ENCODE measurements around the gene XG.

Gene XG

DNA sequence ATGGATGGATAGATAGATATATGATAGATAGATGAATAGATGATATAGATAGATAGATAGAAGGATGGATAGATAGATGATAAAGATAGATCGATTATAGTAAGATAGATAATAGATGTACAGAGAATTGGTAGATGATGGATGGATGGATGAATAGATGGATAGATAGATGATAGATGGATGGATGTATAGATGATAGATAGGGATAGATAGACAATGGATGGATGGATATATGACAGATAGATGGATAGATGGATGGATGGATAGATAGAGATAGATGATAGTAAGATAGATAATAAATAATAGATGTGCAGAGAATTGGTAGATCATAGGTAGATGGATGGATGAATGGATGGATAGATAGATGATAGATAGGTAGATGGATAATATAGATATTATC, 89.1 kb downstream of the XG start:
- TF ChIP-seq, protein P1, sequence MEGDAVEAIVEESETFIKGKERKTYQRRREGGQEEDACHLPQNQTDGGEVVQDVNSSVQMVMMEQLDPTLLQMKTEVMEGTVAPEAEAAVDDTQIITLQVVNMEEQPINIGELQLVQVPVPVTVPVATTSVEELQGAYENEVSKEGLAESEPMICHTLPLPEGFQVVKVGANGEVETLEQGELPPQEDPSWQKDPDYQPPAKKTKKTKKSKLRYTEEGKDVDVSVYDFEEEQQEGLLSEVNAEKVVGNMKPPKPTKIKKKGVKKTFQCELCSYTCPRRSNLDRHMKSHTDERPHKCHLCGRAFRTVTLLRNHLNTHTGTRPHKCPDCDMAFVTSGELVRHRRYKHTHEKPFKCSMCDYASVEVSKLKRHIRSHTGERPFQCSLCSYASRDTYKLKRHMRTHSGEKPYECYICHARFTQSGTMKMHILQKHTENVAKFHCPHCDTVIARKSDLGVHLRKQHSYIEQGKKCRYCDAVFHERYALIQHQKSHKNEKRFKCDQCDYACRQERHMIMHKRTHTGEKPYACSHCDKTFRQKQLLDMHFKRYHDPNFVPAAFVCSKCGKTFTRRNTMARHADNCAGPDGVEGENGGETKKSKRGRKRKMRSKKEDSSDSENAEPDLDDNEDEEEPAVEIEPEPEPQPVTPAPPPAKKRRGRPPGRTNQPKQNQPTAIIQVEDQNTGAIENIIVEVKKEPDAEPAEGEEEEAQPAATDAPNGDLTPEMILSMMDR (IDR thresholded peaks at IDR 0.05; ENCODE audit: low read depth, low read length, poor library complexity, severe bottlenecking), result no peak
- no peak for TF ChIP-seq EZH2phosphoT487 (IDR thresholded peaks at IDR 0.05; ENCODE audit: borderline replicate concordance, low read length)
- H3K27ac ChIP-seq (ENCODE audit: low read depth, low read length), result no peak overlapping the region

DNA sequence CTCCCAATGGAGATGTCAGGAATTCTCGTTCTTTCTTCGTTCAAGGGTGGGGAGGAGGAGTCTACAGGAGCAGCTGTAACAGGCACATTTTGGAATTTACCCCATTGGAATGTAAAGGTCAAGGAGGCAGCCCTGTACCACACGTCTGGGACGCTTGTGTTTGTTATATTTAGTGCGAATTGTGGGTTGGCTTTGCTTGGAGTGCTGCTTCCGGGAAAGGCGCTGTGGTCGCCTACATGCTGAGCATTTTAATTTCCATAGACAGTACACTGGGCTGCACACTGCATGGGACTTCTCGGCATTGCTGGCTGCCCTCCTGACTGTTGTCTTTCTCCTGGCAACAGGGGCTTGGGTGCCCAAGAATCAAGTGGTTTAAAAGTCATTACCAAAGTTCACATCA, 89.7 kb downstream of the XG start:
- no peaks in the 10 kb centered on the region for H3F3A ChIP-seq (ENCODE audit: control insufficient read depth, insufficient read depth)
- H3K9me2 ChIP-seq (replicated peaks; ENCODE audit: control insufficient read depth, low read length), result no peaks in the 10 kb centered on the region
- no peak overlapping the region for H3K4me3 ChIP-seq (ENCODE audit: low read length)
- H4K20me1 ChIP-seq (ENCODE audit: control insufficient read depth, insufficient read depth, low read depth, low read length), result no peaks in the 10 kb centered on the region
- no peak overlapping the region for H3K4me2 ChIP-seq (ENCODE audit: low read length)
- no peak for TF ChIP-seq EZH2phosphoT487 (IDR thresholded peaks at IDR 0.05; ENCODE audit: borderline replicate concordance, low read length)
- TF ChIP-seq, protein P1 (IDR thresholded peaks at IDR 0.05; ENCODE audit: low read depth, low read length, poor library complexity, severe bottlenecking), result no peak
- H3K36me3 ChIP-seq (ENCODE audit: control insufficient read depth, low read length), result no peaks in the 10 kb centered on the region
- no peaks in the 10 kb centered on the region for H3K4me1 ChIP-seq (ENCODE audit: control insufficient read depth, low read length)
- H3K79me2 ChIP-seq (ENCODE audit: control insufficient read depth, low read length), result no peaks in the 10 kb centered on the region
- H3K9me3 ChIP-seq (ENCODE audit: control insufficient read depth, insufficient read depth, low read length), result no peaks in the 10 kb centered on the region
- H3K27ac ChIP-seq (ENCODE audit: low read depth, low read length), result no peak overlapping the region
- H3K27me3 ChIP-seq (ENCODE audit: control insufficient read depth, low read length), result no peaks in the 10 kb centered on the region

More for the DNA sequence above, 89.1 kb downstream of the XG start:
- Histone ChIP-seq H3K4me2 (ENCODE audit: low read length) (no peak overlapping the region), H3K4me1 (ENCODE audit: control insufficient read depth, low read length) (no peaks in the 10 kb centered on the region), H3K9me2 (replicated peaks; ENCODE audit: control insufficient read depth, low read length) (no peaks in the 10 kb centered on the region), H3K9me3 (ENCODE audit: control insufficient read depth, insufficient read depth, low read length) (no peaks in the 10 kb centered on the region), H3K36me3 (ENCODE audit: control insufficient read depth, low read length) (no peaks in the 10 kb centered on the region), H3K27me3 (ENCODE audit: control insufficient read depth, low read length) (no peaks in the 10 kb centered on the region), H3K4me3 (ENCODE audit: low read length) (no peak overlapping the region), H4K20me1 (ENCODE audit: control insufficient read depth, insufficient read depth, low read depth, low read length) (no peaks in the 10 kb centered on the region), H3K79me2 (ENCODE audit: control insufficient read depth, low read length) (no peaks in the 10 kb centered on the region), H3F3A (ENCODE audit: control insufficient read depth, insufficient read depth) (no peaks in the 10 kb centered on the region)

GRCh38 chrX:2846992-2847391, 95.2 kb downstream of the XG start:
- H3K4me2 ChIP-seq (ENCODE audit: low read length), result no peak overlapping the region
- H3K4me1 ChIP-seq (ENCODE audit: control insufficient read depth, low read length), result no peaks in the 10 kb centered on the region
- no peak overlapping the region for H3K27ac ChIP-seq (ENCODE audit: low read depth, low read length)
- H3F3A ChIP-seq (ENCODE audit: control insufficient read depth, insufficient read depth), result no peaks in the 10 kb centered on the region
- no peaks in the 10 kb centered on the region for H4K20me1 ChIP-seq (ENCODE audit: control insufficient read depth, insufficient read depth, low read depth, low read length)
- no peaks in the 10 kb centered on the region for H3K9me2 ChIP-seq (replicated peaks; ENCODE audit: control insufficient read depth, low read length)
- H3K79me2 ChIP-seq (ENCODE audit: control insufficient read depth, low read length), result no peaks in the 10 kb centered on the region
- H3K27me3 ChIP-seq (ENCODE audit: control insufficient read depth, low read length), result no peaks in the 10 kb centered on the region
- no peaks in the 10 kb centered on the region for H3K9me3 ChIP-seq (ENCODE audit: control insufficient read depth, insufficient read depth, low read length)
- H3K36me3 ChIP-seq (ENCODE audit: control insufficient read depth, low read length), result no peaks in the 10 kb centered on the region
- H3K4me3 ChIP-seq (ENCODE audit: low read length), result no peak overlapping the region
- TF ChIP-seq, protein P1 (IDR thresholded peaks at IDR 0.05; ENCODE audit: low read depth, low read length, poor library complexity, severe bottlenecking), result no peak
- TF ChIP-seq EZH2phosphoT487 (IDR thresholded peaks at IDR 0.05; ENCODE audit: borderline replicate concordance, low read length), result no peak

Data from DOHH2 (cell line).